ENCODE data around the gene PHYKPL.

PHYKPL gene

DNA sequence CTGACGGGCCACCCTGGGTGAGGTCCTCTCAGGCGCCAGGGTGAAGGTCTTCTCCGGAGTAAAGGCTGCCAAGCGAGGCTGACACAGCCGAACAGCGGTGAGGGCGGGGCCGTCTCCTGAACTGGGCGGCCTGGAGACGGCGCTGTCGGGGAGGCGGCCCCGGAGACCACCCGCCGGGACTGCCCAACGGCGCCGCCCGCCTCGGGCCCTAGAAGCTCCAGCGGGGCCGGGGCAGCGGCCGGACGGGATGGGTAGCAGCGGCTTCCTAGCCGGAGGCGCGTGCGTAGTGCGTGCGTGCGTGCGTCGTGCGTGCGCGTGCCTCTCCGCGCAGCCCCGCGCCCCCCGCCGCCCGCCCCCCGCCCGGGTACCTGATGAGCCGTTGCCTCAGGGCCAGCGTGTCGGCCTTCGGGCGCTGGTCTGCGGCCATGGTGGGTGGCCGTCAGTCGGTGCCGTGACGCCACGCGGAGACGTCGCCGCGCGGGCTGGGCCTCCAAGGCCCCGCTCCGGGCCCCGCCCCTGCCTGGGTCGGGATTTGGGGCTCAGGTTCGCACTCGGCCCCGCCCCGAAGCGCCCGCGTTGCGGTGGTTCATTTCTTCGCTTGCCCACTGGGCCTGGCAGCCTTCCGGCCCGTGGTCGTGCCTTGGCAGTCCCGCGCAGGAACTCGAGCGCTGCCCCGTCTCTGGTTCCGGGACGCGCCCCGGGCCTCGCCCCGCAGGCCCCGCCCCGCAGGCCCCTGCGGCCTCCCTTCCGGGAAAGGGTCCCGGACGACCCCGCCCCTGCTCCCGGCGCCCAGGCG, at the start of gene PHYKPL:
PHYKPL (minus strand) TSS at position 679 of the 796 bp plus-strand sequence; CDS start at position 427, 252 bp downstream.
- peak; percentile 89 for DNase-seq

DNA sequence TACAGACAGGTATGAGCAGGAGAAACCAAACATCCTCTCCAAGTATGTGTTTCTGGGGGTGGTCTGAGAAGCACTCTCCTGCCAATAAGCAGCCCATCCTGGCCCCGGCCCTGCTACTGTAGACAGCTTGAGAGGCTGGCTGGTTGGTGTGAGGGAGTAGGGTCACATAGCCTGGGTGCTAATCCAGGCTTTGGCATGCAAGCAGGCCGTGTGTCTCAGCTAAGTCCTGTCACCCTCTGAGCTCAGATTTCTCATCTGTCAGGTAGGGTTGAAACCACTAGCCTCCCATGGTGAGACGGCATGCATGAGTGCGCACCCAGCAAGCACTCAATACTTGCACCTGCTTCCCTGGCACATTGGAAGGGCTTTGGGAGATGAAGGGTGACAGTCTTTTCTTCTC, 49.8 kb upstream of the PHYKPL start:
- DNase-seq: no peak

DNA sequence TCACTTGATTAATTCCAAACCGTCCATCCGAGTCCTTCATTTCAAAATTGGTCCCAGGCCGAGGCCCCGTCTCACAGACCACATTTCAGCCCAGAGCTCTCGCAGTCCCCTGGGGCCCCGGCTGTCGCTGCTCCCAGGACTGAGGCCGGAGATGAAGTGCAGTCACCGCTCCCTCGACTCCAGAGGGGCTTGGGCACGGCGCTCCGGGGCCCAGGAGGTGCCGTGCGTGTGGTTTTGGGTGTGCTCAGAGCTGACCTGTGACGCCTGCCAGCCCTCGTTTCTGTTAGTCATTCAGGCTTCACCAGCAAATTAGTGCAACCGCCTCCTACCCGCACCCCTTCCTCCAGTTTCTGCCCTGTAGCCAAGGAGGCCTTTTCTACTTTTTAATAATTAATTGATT, 48.7 kb upstream of the PHYKPL start:
- DNase-seq: no peak

DNA sequence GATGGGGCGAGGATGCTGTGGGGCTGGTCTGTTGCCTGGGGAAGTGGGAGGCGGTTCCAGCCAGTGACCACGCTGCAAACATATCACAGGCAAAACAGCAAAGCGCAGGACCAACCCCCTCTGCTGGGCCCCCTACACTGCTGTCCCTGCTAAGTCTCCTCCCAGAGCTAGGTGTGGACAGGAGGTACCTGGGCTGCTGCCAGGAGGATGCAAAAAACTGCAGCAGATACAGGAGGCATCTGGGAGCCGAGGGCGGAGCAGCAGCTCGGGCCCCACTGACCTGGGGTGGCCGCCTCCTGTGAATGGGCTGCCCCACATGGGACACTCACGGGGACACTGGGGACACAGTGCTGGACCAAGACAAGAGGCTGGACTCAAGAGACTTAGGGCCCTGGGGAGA, 48.0 kb upstream of the PHYKPL start:
- no peak for DNase-seq

DNA sequence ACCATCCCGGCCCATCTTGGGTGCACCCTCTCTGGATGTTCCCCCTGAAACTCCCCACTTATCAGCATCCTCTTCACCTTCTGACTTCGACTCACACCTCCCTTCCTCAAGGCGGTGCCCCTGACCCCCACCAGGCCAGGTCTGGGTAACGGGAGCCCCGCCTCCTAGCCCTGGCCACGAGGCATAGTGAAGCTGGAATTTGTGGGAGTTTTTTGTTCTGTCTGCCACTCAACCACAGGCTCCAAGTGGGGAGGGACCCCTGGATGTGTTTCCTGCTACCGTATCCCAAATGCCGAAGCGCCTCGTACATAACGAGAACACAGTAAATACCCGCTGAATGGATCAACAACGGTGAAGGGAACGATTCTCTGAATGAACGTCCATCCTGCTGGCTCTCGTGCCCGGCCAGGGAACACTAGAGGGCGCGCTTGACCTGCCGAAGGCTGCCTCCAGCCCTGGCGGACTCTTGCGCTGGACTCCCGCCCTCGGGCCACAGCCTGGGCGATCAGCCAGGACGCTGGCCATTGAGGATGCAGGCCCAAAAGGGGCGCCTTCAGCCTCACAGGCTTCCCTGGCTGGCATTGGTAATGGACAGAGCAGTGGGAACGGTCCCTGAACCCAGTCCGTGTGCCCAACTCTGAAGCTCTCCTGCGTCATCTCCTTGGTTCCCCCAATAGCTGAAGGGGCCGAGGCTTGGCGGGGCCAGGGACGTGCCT, 47.3 kb upstream of the PHYKPL start:
- DNase-seq: peak; percentile 81

DNA sequence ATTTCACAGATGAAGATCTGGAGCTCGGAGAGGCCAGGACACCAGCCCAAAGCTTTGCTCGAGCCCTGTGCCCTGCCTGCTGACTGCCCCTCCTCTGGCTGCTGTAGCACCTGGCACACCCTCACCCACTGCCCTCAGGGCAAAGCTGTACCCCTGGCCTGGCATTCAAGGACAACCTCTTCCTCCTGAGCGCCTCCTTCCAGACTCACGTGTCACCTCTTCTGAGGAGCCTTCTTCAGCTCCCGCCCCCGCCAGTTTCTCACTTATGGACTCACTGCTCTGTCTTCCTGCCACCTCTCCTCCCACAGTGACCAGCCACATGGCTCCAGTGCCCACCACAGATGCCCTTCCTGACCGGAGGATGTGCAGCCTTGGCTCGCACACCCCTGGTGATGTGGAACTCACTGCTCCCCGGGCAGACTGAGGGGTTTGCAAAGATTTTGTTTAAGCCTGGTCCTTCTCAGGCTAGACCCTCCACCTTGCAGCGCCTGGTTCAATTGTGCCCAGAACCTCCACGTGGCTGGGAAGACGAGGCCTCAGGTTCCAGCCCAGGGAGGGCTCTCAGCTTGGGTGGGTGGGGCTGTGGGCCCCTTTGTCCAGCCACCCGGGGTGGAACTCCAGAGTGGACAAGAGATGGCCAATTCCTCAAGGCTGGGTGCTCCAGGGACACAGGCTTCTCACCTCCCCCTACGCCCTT, 46.6 kb upstream of the PHYKPL start:
- no peak for DNase-seq

DNA sequence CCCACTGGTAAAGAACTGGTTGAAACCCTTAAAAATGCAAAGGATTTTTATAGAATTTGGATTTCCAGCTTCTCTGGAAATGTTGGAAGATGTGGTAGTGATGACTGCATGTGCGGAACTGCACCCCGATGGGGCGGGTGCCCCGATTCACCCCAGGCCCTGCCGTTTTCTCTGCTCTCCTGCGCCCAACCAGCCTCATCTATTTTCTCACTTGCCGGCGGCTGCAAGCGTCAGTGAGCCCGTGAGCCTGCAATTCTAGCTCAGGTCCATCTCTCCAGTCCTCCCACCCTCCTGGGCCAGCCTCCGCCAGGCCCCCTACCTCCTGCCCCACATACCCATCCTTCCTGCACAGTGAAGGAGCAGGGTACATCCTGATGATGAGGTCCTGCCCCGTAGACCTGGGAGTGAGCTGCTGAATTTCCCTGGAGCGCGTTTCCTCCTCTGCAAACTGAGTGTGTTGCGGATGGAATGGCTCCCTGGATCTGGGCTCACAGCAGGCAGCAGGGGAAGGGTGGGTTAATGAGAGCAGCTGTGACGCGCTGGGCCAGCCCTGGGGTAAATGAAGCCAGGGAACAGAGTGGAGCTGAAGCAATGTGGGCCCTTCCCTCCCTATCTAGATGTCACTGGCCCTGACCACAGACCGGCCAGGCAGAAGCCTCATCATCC, 45.9 kb upstream of the PHYKPL start:
- no peak for DNase-seq

DNA sequence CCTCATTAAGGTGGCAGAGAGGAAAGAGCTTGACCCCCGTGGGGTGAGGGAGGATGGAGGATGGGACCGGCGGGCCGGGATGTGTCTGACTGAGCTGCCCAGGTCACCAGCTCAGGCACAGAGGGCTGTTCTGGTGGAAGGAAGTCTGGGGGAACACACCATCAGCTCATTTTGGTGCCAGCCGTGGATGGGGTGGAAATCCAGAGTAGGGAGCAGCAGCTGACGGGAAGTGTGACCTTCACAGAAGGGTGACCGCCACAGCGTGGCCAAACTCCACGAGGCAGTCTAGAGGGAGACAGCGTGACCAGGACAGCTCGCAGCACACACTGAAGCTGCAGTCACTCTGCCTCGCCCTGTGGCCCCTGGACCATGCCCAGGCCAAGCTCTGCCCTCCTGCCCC, 45.3 kb upstream of the PHYKPL start:
- no peak for DNase-seq

DNA sequence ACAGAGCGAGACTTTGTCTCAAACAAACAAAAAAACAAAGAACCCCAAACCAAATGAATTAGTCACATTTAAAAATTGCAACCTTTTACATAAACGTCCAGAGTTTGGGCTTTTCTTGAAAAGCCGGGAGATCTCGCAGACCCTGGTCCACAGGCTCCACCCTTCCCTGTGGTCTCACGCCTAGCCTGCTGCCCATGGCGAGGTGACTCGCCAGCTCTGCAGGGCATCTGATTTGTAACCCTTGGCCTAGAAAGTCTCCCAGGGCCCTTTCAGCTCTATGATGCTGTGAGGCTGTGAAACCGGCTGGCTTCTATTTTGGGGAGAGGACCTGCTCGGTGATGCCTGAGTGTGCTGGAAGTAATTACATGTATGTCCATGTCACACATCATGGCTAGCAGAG, 44.7 kb upstream of the PHYKPL start:
- DNase-seq: no peak

DNA sequence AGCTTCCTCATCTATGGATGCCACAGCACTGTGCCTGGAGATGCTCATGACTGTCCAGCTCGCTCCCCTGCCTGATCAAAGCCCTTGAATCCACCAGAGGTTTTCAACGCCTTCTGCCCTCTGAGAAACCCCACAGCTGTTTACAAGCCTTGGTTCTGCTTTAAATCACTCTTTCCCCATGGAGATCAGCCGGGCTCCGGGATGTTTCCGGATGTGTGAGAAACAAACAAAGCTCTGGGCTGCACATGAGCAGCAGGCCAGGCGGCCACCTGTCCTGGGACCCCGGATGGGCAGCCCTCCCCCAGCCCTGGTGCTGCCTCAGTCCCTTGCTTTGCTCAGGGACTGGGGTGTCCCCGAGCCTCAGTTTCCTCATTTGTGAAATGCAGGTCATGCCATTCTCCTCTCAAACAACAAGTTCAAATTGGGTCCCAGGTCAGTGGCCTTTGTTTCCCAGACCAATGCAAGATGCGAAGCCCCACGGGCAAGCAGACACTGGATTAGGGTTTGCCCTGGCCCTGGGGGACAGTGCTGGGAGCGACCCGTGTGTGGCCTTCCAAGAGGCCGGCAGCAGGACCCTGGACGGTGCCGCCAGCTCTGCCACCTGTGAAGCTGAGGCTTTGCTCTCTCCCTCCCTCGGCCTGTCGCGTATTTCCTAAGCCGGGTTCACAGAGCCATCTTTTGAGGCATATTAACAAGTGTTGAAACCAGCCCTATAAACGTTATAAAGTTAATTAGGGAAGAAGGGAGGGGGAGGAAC, 42.4 kb upstream of the PHYKPL start:
- DNase-seq: no peak

DNA sequence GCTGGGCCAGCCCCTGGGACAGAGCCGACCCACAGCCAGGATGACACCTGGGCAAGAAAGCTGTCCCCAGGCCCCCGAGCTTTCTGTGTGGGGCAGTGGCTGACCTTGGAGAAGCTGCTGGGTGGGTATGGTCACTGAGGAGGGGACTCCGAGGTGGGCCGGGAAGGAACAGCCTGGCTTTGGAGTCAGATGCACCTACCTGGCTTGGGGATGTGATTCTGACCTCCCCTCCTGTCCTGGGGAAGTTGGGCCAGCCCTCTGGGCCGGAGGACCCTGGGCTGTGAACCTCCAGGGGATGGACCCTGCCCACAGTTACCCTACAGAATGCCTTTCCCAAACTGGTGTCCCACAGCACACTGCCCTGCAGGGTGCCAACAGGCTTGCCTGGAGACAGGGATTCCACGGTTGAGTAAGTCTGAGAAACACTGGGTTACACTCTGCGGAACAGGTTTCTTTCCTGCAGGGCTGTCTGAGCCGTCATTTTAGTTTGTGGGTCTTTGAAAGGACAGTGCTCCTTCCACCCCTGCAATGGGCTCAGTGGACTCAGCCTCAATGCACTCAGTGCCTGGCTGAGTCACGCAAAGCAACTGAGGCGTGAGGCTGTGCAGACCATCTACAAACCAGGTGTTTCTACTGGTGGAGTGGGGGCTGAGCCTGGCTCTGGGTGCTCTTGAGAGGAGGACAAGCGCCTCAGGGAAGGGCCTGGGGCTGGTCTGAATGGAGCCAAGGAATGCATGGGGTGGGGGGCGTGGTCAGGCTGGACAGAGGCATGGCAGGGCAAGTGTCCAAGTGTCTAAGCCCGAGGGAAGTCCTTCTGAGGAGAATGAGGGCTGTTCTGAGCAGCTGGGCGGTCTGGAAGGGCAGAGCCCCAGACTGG, 41.3 kb upstream of the PHYKPL start:
- no peak for DNase-seq

DNA sequence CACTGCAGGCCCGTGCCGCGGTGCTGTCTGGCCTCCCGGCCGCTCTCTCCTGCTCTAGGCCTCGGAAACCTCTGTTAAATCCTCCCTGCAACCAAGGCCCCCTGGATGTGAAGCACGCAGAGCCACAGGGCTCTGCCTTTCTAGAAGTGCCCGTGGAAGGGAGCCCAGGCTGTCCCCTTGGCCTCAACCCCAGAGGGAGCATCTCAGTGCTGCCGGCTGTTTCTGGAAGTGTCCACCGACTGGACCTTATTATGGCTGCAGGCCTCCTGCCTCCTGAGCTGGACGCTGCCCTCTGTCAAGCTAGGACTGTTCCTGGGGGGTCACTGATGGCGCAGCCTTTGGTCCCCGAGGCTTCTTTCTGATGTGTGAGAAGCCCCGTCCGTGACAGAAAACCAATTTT, 40.4 kb upstream of the PHYKPL start:
- DNase-seq: no peak

DNA sequence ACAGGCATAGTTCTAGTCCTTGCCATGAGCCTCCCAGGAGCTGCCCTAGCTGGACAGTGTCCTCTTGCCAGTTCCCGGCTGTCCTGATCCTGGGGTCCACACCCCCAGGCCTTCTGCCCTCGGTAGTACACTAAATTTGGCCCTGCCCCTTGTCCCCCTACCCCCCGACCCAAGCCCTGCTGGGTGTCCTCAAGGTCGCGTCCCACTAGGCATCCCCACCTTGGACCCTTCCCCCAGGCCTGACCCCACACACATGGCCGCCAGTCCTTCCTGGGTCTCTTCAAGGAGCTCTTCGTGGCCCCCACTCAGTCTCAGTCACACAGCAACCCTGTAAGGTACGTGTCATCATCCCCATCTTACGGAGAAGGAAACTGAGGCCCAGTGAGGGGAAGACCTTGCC, 40.0 kb upstream of the PHYKPL start:
- no peak for DNase-seq

DNA sequence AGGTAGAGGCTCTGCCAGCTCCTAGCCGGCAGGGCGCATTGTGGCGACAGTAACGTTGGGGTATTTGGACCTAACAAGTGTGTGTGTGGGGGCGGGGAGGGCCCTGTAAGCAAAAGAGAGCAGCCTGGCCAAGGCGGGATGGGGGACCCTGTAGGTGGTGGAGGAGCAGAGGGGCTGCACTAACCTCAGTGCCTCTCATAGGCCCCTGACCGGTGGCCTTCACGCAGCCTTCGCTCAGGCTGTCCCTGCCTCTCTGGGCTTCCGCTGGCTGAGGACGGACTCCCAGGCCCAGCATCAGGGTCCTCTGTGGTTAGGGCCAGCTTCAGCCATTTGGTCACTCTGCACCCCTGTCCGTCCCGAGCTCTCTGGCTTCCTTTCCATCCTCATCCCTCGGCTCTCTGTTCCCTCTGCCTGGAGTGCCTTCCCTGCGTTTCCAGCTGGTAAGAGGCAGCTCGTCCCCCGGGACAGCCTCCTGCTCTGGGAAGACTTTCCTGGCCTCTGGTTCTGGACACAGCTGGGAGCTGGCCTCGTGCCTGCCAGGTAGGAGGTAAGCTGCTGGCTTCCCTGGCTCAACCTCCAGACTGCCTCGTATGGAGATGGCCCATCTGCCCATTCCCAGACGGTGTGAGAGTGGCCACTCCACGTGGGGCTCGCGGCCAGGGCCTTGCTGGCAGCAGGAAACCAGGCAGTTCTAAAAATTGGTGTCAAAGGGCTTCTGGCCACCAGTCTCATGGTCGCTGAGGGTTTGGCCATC, 39.3 kb upstream of the PHYKPL start:
- no peak for DNase-seq

DNA sequence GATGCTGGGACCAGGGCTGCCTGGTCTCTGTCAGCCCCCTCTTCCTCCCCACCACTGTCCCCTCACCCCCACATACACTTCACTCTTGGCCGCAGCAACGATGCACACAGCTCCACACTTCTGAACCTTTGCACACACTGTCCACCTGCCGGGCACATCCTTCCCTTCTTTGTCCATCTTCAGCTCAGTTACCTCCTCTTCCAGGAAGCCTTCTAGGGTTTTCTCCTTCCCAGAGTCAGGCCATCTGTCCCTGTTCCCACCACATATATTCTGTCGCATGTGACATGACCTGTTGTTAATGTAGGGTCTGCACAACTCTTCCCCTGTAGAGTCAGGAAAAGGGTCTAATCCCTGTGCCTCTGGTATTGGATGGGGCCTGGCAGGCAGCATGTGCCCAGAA, 38.6 kb upstream of the PHYKPL start:
- DNase-seq: no peak

DNA sequence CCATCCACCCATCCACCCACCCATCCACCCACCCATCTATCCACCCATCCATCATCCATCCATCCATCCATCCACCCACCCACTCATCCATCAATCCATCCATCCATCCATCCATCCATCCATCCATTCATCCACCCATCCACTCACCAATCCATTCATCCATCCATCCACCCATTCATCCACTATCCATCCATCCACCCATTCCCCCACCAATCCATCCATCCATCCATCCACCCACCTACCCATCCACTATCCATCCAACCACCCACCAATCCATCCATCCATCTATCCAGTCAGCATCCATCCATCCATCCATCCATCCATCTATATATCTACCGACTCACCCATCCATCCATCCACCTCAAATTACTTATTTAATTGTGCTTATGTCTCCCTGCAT, 36.9 kb upstream of the PHYKPL start:
- no peak for DNase-seq

DNA sequence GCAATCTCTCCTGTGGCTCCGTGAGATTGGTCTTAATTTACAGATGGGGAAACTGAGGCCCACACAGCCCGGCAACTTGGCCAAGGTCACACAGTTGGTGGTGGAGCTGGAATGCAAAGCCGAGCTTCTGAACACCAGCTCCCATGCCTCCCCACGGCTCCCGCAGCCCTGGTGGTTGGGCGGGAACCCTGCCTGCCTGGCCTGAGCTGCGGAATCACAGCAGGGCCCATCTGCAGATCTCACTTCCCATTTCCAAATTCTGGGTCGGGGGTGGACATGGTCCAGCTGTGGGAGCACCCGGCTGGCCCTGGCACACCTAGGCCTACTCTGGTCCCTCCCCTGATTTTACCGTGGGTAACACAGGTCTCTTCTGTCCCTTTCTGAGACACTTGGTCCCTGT, 35.3 kb upstream of the PHYKPL start:
- DNase-seq: no peak

DNA sequence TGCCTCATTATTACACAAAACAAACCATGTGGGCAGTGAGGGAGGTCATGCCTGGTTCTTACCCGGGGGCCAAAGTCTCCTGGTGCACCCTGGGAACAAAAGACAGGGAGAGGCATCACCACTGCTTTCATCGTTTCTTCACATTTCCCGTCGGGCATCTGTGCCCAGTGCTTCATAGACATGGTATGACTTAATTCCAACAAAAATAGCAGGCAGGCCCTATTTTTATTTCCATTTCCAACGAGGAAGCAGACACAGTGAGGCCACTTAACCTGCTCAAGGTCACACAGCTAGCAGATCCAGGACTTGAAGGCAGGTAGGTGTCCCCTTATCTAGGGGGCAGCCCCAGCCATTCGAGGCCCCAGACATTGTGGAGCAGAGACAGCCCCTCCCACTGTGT, 34.6 kb upstream of the PHYKPL start:
- DNase-seq: no peak

DNA sequence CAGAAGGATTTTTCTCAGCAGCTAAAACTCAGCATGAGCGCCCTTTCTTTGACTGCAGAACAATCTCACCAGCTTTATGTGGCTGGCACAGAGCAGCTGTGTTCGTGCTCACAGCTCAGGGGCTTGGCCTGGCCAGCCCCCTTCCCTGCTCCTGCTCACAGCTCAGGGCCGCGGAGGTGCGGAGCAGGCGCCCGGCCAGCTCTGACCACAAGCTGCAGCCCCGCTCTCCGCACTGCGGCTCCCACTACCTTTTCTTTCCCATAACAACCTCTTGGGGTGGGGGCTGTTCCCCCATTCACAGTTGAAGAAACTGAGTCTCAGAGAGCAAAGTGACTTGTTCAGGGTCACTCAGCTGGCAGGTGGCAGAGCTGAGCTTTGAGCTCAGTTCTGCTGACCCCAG, 34.0 kb upstream of the PHYKPL start:
- no peak for DNase-seq

DNA sequence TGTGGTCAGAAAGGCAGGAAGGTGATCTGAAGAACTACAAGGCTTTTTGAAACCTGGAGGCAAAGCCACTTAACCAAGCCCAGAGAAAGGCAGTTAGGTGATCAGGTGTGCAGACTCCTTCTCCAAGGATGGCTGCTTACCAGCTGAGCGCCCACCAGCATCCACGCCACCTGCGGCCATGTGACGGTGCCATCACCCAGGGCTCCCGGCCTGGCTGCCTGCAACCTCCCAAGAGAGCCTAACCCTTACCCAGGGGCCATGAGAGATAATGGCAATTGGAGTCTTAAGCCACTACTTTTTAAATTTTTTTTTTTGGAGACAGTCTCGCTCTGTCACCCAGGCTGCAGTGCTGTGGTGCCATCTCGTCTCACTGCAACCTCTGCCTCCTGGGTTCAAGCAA, 33.1 kb upstream of the PHYKPL start:
- no peak for DNase-seq

DNA sequence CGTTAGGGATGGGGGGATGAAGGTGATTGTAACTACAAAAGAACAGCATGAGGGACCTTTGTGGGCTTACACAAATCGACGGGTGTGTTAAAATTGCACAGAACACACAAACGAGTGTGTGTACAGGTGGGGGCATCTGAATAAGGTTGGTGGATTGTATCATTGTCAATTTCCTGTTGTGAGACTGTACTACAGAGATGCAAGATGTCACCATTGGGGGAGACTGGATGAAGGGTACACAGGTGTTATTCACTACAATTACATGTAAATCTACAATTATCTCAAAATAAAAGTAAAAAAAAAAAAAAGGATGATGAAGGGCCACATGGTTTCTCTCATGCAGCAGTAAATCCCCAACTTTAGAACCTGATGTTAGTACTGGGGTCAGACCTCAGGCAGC, 31.4 kb upstream of the PHYKPL start:
- DNase-seq: no peak

Data from DMS53 (cell line).